Measurements from ENCODE around the gene PRIM1. TPM values are rescaled to one million over a fixed set of nuclear protein-coding genes. Genes with fewer than 3 reads are reported as not detected.

The PRIM1 gene
- total and polyA plus RNA-seq, 2 of the 13 experiments (the other 11 are each of a cell fraction or from before 2014, with no cell fraction given), result 30.0 to 47.3 TPM

DNA sequence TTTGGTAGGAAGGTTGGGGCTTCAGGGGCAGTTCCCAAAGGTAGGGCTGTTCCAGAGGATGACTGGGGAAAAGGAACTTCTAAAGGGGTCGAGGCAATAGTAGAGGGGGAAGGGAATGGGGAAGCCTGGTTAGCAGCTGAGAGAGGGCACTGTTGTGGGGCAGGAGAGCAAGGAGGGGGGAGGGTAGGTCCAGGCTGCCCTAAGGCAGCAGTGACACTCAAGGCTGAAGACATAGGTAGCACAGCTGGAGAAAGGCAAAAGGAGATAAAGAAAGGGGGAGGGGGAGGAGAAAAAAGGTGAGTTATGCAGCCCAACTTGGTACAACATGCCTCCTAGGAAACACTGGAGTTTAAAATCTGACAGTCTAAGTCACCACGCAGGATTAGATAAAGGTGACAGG is 30.9 kb downstream of the PRIM1 start:
- ChIA-PET CTCF (ENCODE audit: low intra/inter-chr PET ratio, low total read pairs) (no interaction called here), POLR2A (interaction anchor here (1.2 to 2.7 kb wide), 2 partner anchors 11 to 33 kb away, joined by 3 to 14 read pairs; partner anchors contain the start of gene PTGES3)
- Histone ChIP-seq H3K4me3 (replicated peaks in 1 of 3; ENCODE audit: insufficient read depth in 1 of 3, low read depth in 2 of 3, low read length in 3 of 3) (no peak overlapping the region), H3K4me1 (ENCODE audit: insufficient read depth, low read length) (peaks cover 55% of the 10 kb centered on the region), H3K79me2 (ENCODE audit: insufficient read depth, low read length) (peaks cover 74% of the 10 kb centered on the region), H3K9ac (ENCODE audit: insufficient read depth, low read depth, low read length) (peak overlapping the region; percentile 31), H3K27me3 (ENCODE audit: control insufficient read depth in 1 of 2, insufficient read depth in 2 of 2, low read length in 2 of 2) (peaks cover 0 to 6% of the 10 kb centered on the region in 2 experiments; a peak in 1 of 5 replicates), H3K36me3 (replicated peaks in 1 of 2; ENCODE audit: control insufficient read depth in 1 of 2, insufficient read depth in 2 of 2, low read length in 2 of 2) (peaks cover 22 to 49% of the 10 kb centered on the region in 2 experiments), H3K9me3 (ENCODE audit: low read length) (no peaks in the 10 kb centered on the region), H2AFZ (ENCODE audit: low read length) (no peak overlapping the region), H3K27ac (ENCODE audit: extremely low read length, insufficient read depth, low read length) (no peak overlapping the region), H3K4me2 (ENCODE audit: low read depth, low read length) (peak overlapping the region; percentile 98), H4K20me1 (ENCODE audit: insufficient read depth, low read length) (peaks cover 69% of the 10 kb centered on the region)
- intact Hi-C loops (cut with micrococcal nuclease; ENCODE audit: unreplicated experiment), result loop anchor here (10.0 kb wide), 1 partner anchor 76 kb away; the partner anchor contains the start of gene ATP5F1B
- in situ Hi-C loops (cut with HindIII; ENCODE audit: extremely low pct_ligation_motif_present, low pct_unique_long_range_greater_than_20kb), result loop anchor here (10.0 kb wide), 1 partner anchor 76 kb away; the partner anchor contains the start of gene ATP5F1B
- DNase-seq (ENCODE audit: low spot score) (no peak), ATAC-seq (no peak), FAIRE-seq (no peak)
- TF ChIP-seq ETV5 (CRISPR knock-in tag; IDR thresholded peaks at IDR 0.05; ENCODE audit: borderline replicate concordance) (no peak), RBFOX2 (IDR thresholded peaks at IDR 0.05; ENCODE audit: low read depth, low read length) (0 out of 2 replicates have a peak, but pooled peaks have one; percentile 35)
- WGBS (ENCODE audit: low lambda C conversion rate), result 91% methylated on average over 2 of the region's 2 CpGs
- no TSS peak for BruUV-seq (replicated peaks)

DNA sequence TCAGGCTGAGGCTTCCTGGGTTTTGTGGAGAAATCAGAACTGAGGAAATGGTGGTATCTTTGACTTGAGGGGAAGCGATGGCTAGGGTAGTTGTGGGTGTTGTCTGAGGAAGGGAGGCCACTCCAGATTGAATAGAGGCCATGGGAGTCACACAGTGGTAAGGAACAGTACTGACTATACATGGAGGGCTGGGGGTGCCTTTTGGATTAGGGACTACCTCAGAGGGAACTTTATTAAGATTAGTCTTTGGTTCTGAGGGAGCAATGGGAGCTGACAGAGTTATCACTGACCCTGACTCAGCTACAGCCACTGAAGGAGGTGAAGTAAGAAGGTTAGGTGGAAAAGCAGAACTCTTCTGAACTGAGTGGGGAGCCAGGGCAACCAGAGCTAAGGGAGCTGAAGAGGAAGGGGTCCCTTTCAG is 31.4 kb downstream of the PRIM1 start:
- Histone ChIP-seq H2AFZ (ENCODE audit: low read length) (no peak overlapping the region), H4K20me1 (ENCODE audit: insufficient read depth, low read length) (peaks cover 74% of the 10 kb centered on the region), H3K4me1 (ENCODE audit: insufficient read depth, low read length) (peaks cover 58% of the 10 kb centered on the region), H3K4me3 (replicated peaks in 1 of 3; ENCODE audit: insufficient read depth in 1 of 3, low read depth in 2 of 3, low read length in 3 of 3) (no peak overlapping the region), H3K36me3 (replicated peaks in 1 of 2; ENCODE audit: control insufficient read depth in 1 of 2, insufficient read depth in 2 of 2, low read length in 2 of 2) (peaks cover 27 to 53% of the 10 kb centered on the region in 2 experiments), H3K27ac (ENCODE audit: extremely low read length, insufficient read depth, low read length) (no peak overlapping the region), H3K4me2 (ENCODE audit: low read depth, low read length) (peak overlapping the region; percentile 98; the same call in 1 of the 2 replicates), H3K9me3 (ENCODE audit: low read length) (no peaks in the 10 kb centered on the region), H3K79me2 (ENCODE audit: insufficient read depth, low read length) (peaks cover 79% of the 10 kb centered on the region), H3K27me3 (ENCODE audit: control insufficient read depth in 1 of 2, insufficient read depth in 2 of 2, low read length in 2 of 2) (peaks cover 0 to 6% of the 10 kb centered on the region in 2 experiments; a peak in 1 of 5 replicates), H3K9ac (ENCODE audit: insufficient read depth, low read depth, low read length) (no peak overlapping the region)
- BruUV-seq (replicated peaks), result no TSS peak
- in situ Hi-C loops (cut with HindIII; ENCODE audit: extremely low pct_ligation_motif_present, low pct_unique_long_range_greater_than_20kb) (loop anchor here (10.0 kb wide), 1 partner anchor 76 kb away; the partner anchor contains the start of gene ATP5F1B), intact Hi-C loops (cut with micrococcal nuclease; ENCODE audit: unreplicated experiment) (loop anchor here (10.0 kb wide), 1 partner anchor 76 kb away; the partner anchor contains the start of gene ATP5F1B)
- TF ChIP-seq, protein P1, sequence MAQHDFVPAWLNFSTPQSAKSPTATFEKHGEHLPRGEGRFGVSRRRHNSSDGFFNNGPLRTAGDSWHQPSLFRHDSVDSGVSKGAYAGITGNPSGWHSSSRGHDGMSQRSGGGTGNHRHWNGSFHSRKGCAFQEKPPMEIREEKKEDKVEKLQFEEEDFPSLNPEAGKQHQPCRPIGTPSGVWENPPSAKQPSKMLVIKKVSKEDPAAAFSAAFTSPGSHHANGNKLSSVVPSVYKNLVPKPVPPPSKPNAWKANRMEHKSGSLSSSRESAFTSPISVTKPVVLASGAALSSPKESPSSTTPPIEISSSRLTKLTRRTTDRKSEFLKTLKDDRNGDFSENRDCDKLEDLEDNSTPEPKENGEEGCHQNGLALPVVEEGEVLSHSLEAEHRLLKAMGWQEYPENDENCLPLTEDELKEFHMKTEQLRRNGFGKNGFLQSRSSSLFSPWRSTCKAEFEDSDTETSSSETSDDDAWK (CRISPR knock-in tag; IDR thresholded peaks at IDR 0.05), result no peak
- TF ChIP-seq, protein P2, sequence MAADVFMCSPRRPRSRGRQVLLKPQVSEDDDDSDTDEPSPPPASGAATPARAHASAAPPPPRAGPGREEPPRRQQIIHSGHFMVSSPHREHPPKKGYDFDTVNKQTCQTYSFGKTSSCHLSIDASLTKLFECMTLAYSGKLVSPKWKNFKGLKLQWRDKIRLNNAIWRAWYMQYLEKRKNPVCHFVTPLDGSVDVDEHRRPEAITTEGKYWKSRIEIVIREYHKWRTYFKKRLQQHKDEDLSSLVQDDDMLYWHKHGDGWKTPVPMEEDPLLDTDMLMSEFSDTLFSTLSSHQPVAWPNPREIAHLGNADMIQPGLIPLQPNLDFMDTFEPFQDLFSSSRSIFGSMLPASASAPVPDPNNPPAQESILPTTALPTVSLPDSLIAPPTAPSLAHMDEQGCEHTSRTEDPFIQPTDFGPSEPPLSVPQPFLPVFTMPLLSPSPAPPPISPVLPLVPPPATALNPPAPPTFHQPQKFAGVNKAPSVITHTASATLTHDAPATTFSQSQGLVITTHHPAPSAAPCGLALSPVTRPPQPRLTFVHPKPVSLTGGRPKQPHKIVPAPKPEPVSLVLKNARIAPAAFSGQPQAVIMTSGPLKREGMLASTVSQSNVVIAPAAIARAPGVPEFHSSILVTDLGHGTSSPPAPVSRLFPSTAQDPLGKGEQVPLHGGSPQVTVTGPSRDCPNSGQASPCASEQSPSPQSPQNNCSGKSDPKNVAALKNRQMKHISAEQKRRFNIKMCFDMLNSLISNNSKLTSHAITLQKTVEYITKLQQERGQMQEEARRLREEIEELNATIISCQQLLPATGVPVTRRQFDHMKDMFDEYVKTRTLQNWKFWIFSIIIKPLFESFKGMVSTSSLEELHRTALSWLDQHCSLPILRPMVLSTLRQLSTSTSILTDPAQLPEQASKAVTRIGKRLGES (CRISPR knock-in tag; IDR thresholded peaks at IDR 0.05; ENCODE audit: borderline replicate concordance), result no peak
- TF ChIP-seq KMT2A (CRISPR knock-in tag; IDR thresholded peaks at IDR 0.05), result no peak
- TF ChIP-seq MIXL1 (CRISPR knock-in tag; IDR thresholded peaks at IDR 0.05), result no peak
- FAIRE-seq (no peak), DNase-seq (ENCODE audit: low spot score) (no peak), ATAC-seq (no peak)
- ChIA-PET CTCF (ENCODE audit: low intra/inter-chr PET ratio, low total read pairs) (no interaction called here), POLR2A (interaction anchor here (0.7 to 2.7 kb wide), 3 partner anchors 10 to 33 kb away, joined by 3 to 14 read pairs (median 4); partner anchors contain the start of gene PTGES3)
- WGBS (ENCODE audit: low lambda C conversion rate), result 100% methylated on average over 1 of the region's 1 CpG
